GM23248 (cell line): ENCODE data around the gene CCNJL. TPM values are rescaled to one million over a fixed set of nuclear protein-coding genes. Genes with fewer than 3 reads are reported as not detected.

Experiments
- DNase-seq: peaks from one replicate; pipeline ENCODE4 v3.0.0-alpha.2; 2015
- H2AFZ ChIP-seq: fragments of 200-600 bp; sonication (generic); 2 replicates; pipeline ENCODE4 v1.6.1; 2016; ENCODE audit warnings: antibody characterized with exemption
- H3F3A ChIP-seq: fragments of 200-600 bp; sonication (generic); 2 replicates; pipeline ENCODE4 v1.6.1; 2016; ENCODE audit warnings: mild to moderate bottlenecking, antibody characterized with exemption, mixed run types; ENCODE audit not compliant: insufficient read depth
- H3K27ac ChIP-seq: fragments of 200-600 bp; sonication (generic); 2 replicates; pipeline ENCODE4 v1.5.1; 2016; ENCODE audit warnings: mild to moderate bottlenecking
- H3K27me3 ChIP-seq: fragments of 200-600 bp; sonication (generic); replicated peaks from 2 replicates; pipeline ENCODE4 v1.6.1; 2016; ENCODE audit warnings: mild to moderate bottlenecking; ENCODE audit not compliant: insufficient read depth
- H3K36me3 ChIP-seq: fragments of 200-600 bp; sonication (generic); 2 replicates; pipeline ENCODE4 v1.6.1; 2016; ENCODE audit warnings: low read depth, mild to moderate bottlenecking
- H3K4me1 ChIP-seq: fragments of 200-600 bp; sonication (generic); 2 replicates; pipeline ENCODE4 v1.6.1; 2016; ENCODE audit warnings: mild to moderate bottlenecking; ENCODE audit not compliant: insufficient read depth
- H3K4me2 ChIP-seq: fragments of 200-600 bp; sonication (generic); one replicate; pipeline ENCODE4 v1.6.1; 2016; ENCODE audit warnings: mild to moderate bottlenecking; ENCODE audit not compliant: unreplicated experiment
- H3K4me3 ChIP-seq: fragments of 200-600 bp; sonication (generic); 2 replicates; pipeline ENCODE4 v1.5.1; 2016; ENCODE audit warnings: mild to moderate bottlenecking
- H3K79me2 ChIP-seq: fragments of 200-600 bp; sonication (generic); 2 replicates; pipeline ENCODE4 v1.6.1; 2016; ENCODE audit warnings: mild to moderate bottlenecking; ENCODE audit not compliant: insufficient read depth
- H3K9ac ChIP-seq: fragments of 200-600 bp; sonication (generic); 2 replicates; pipeline ENCODE4 v1.6.1; 2016; ENCODE audit warnings: mild to moderate bottlenecking
- H3K9me2 ChIP-seq: fragments of 200-600 bp; sonication (generic); 2 replicates; pipeline ENCODE4 v1.6.1; 2016; ENCODE audit warnings: mixed run types, mild to moderate bottlenecking, moderate library complexity; ENCODE audit not compliant: insufficient read depth
- H3K9me3 ChIP-seq: fragments of 200-600 bp; sonication (generic); one replicate; pipeline ENCODE4 v1.6.1; 2017; ENCODE audit warnings: low read depth
- H4K20me1 ChIP-seq: fragments of 200-600 bp; sonication (generic); 2 replicates; pipeline ENCODE4 v1.6.0; 2016; ENCODE audit not compliant: insufficient read depth
- EZH2 ChIP-seq: fragments of 200-600 bp; sonication (generic); IDR thresholded peaks from 2 replicates; pipeline ENCODE4 v1.6.1; 2018; ENCODE audit warnings: antibody characterized with exemption, mild to moderate bottlenecking; ENCODE audit not compliant: insufficient read depth, poor library complexity, severe bottlenecking
- EZH2phosphoT487 ChIP-seq: fragments of 200-600 bp; sonication (generic); IDR thresholded peaks from 2 replicates; pipeline ENCODE4 v1.6.1; 2018; ENCODE audit warnings: antibody characterized with exemption, moderate library complexity, mild to moderate bottlenecking, low read depth; ENCODE audit not compliant: insufficient read depth
- WGBS, 2 experiments: methylation state at CpG; one replicate each; pipeline ENCODE4 v1.1.6; 2015 to 2017; ENCODE audit warnings: low lambda C conversion rate in 2 of 2, low coverage in 1 of 2; ENCODE audit errors: missing lambda C conversion rate in 2 of 2; 5-methylcytosine and 5-hydroxymethylcytosine counted together
- in situ Hi-C: fragments of 300-500 bp; cut with MboI; formaldehyde crosslinking; loops from 2 replicates; pipeline ENCODE4 v1.15.0; 2020
- polyA plus RNA-seq: library from polyadenylated mRNA; unstranded; fragments of >200 nt; fragmentation: Nextera tagmentation; extraction: Ambion mirVana; gene quantifications from 2 replicates; pipeline ENCODE4 v1.2.1, GENCODE V29; 2016
- small RNA-seq: library from RNA; depleted of rRNA; stranded (forward); fragments of <200 nt; gene quantifications from one replicate; pipeline ENCODE3, GENCODE V24; 2014; ENCODE audit warnings: low read depth, low replicate concordance
- total RNA-seq: library from RNA; depleted of rRNA; stranded (reverse); fragments of >200 nt; shearing (Covaris generic); gene quantifications from 2 replicates; pipeline ENCODE4 v1.2.3, GENCODE V29; 2014; rRNA removed

CCNJL gene
- total and polyA plus RNA-seq, 2 experiments from 2014 or later, result 0.43 TPM; not detected in 1

GRCh38 chr5:160213537-160213936 is 98.8 kb downstream of the CCNJL start:
- H3K4me1 ChIP-seq, result no peaks in the 10 kb centered on the region
- H3K36me3 ChIP-seq, result no peaks in the 10 kb centered on the region
- H3K4me2 ChIP-seq, result no peak overlapping the region
- no peaks in the 10 kb centered on the region for H3K9me2 ChIP-seq
- WGBS, 2 experiments, result 30 to 41% methylated on average over 5 of the region's 5 CpGs
- H3K4me3 ChIP-seq, result no peak overlapping the region
- DNase-seq, result peak; percentile 43
- H3K9me3 ChIP-seq, result no peaks in the 10 kb centered on the region
- H4K20me1 ChIP-seq, result no peaks in the 10 kb centered on the region
- TF ChIP-seq EZH2phosphoT487 (no peak), EZH2 (no peak)
- H3K9ac ChIP-seq, result no peak overlapping the region
- in situ Hi-C loops, result no loop called here
- no peak overlapping the region for H3K27ac ChIP-seq
- H3F3A ChIP-seq, result no peaks in the 10 kb centered on the region
- no peak overlapping the region for H2AFZ ChIP-seq
- no peaks in the 10 kb centered on the region; the same call in 1 of the 2 replicates for H3K27me3 ChIP-seq
- H3K79me2 ChIP-seq, result no peaks in the 10 kb centered on the region

GRCh38 chr5:160211352-160211751 is 101.0 kb downstream of the CCNJL start:
- H3K4me3 ChIP-seq, result no peak overlapping the region
- H3K27me3 ChIP-seq, result no peaks in the 10 kb centered on the region
- in situ Hi-C loops, result no loop called here
- no peak overlapping the region for H2AFZ ChIP-seq
- H3K9ac ChIP-seq, result no peak overlapping the region
- H3K9me3 ChIP-seq, result no peaks in the 10 kb centered on the region
- no peaks in the 10 kb centered on the region for H3K36me3 ChIP-seq
- H3K79me2 ChIP-seq, result no peaks in the 10 kb centered on the region
- no peaks in the 10 kb centered on the region for H3K4me1 ChIP-seq
- H3F3A ChIP-seq, result no peaks in the 10 kb centered on the region
- no peak overlapping the region for H3K4me2 ChIP-seq
- H4K20me1 ChIP-seq, result no peaks in the 10 kb centered on the region
- H3K9me2 ChIP-seq, result no peaks in the 10 kb centered on the region
- H3K27ac ChIP-seq, result no peak overlapping the region
- WGBS, 2 experiments, result 47 to 51% methylated on average over 2 of the region's 2 CpGs
- DNase-seq, result no peak
- TF ChIP-seq EZH2, result no peak
- TF ChIP-seq EZH2phosphoT487, result no peak

DNA sequence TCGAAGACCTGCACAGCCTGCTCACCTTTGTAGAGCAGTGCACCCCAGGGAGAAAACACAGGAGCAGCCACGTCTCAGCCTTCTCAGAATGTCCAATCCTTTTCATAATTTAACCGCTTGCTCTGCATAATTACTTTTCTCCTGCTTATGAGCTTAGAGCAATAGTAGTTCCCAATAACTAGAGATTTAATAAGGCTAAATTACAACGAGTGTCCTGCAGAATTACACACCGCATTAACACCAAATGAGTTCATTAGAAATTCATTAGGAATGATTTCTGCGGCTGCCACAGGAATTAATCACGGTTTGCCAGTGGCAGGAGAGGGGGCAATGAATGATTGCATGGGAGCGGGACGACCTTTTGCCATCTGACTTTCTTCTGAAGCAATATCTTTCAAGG is 101.8 kb downstream of the CCNJL start:
- Histone ChIP-seq H3K36me3 (no peaks in the 10 kb centered on the region), H3K9me2 (no peaks in the 10 kb centered on the region), H3K27me3 (no peaks in the 10 kb centered on the region), H3K4me2 (no peak overlapping the region), H3K4me3 (no peak overlapping the region), H3F3A (no peaks in the 10 kb centered on the region), H3K27ac (no peak overlapping the region), H3K79me2 (no peaks in the 10 kb centered on the region), H2AFZ (no peak overlapping the region), H3K4me1 (no peaks in the 10 kb centered on the region), H3K9ac (no peak overlapping the region), H3K9me3 (no peaks in the 10 kb centered on the region), H4K20me1 (no peaks in the 10 kb centered on the region)
- 76 to 78% methylated on average over 9 of the region's 9 CpGs for WGBS, 2 experiments
- TF ChIP-seq EZH2phosphoT487 (no peak), EZH2 (no peak)
- no peak for DNase-seq
- in situ Hi-C loops, result no loop called here

DNA sequence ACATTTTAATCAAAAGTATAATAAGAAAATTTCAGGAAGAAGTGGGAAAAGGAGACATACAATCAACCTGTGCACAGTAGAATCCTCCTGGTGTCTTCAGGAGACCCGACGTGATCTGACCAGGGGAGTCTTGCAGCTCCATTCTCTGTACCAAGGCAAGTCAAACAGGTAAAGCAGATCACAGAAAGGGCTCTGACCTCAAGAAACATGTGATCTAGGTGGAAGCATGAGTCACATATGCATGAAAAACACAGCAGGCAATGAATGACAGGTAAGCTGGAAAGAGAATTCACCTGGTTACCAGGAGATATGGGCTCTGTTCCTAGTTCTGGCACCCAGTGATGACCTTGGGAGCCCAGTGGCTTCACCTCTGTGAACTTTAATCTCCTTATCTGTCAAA is 102.4 kb downstream of the CCNJL start:
- no peak for DNase-seq
- H3K9ac ChIP-seq, result no peak overlapping the region
- 71 to 83% methylated on average over 2 of the region's 2 CpGs for WGBS, 2 experiments
- H3K4me2 ChIP-seq, result no peak overlapping the region
- no peaks in the 10 kb centered on the region for H3K4me1 ChIP-seq
- H3K36me3 ChIP-seq, result no peaks in the 10 kb centered on the region
- no peak for TF ChIP-seq EZH2phosphoT487
- TF ChIP-seq EZH2, result no peak
- no peaks in the 10 kb centered on the region for H3F3A ChIP-seq
- in situ Hi-C loops, result no loop called here
- no peaks in the 10 kb centered on the region for H3K79me2 ChIP-seq
- H2AFZ ChIP-seq, result no peak overlapping the region
- no peaks in the 10 kb centered on the region for H3K27me3 ChIP-seq
- no peaks in the 10 kb centered on the region for H4K20me1 ChIP-seq
- H3K9me3 ChIP-seq, result no peaks in the 10 kb centered on the region
- H3K4me3 ChIP-seq, result no peak overlapping the region
- no peaks in the 10 kb centered on the region for H3K9me2 ChIP-seq
- H3K27ac ChIP-seq, result no peak overlapping the region

GRCh38 chr5:160207061-160207460 is 105.3 kb downstream of the CCNJL start:
- H3K27ac ChIP-seq, result no peak overlapping the region
- no peaks in the 10 kb centered on the region for H3K36me3 ChIP-seq
- H3K9me2 ChIP-seq, result no peaks in the 10 kb centered on the region
- TF ChIP-seq EZH2 (no peak), EZH2phosphoT487 (no peak)
- in situ Hi-C loops, result no loop called here
- WGBS, 2 experiments, result 45 to 54% methylated on average over 2 of the region's 2 CpGs
- H3K9ac ChIP-seq, result no peak overlapping the region
- H4K20me1 ChIP-seq, result no peaks in the 10 kb centered on the region
- no peaks in the 10 kb centered on the region for H3K9me3 ChIP-seq
- no peak overlapping the region for H2AFZ ChIP-seq
- H3K27me3 ChIP-seq, result no peaks in the 10 kb centered on the region
- no peaks in the 10 kb centered on the region for H3K4me1 ChIP-seq
- no peak for DNase-seq
- no peaks in the 10 kb centered on the region for H3K79me2 ChIP-seq
- no peak overlapping the region for H3K4me2 ChIP-seq
- H3F3A ChIP-seq, result no peaks in the 10 kb centered on the region
- H3K4me3 ChIP-seq, result no peak overlapping the region

Small RNAs within 50 kb of the gene (small RNA-seq; reads per million reads assigned to genes)
- gene AC112191.3, result not detected

Other genes with a start within 250 kb of the CCNJL start
- 13.0 and 13.2 TPM in 2 replicates for gene PWWP2A, start 193.1 kb downstream of the CCNJL start, total RNA-seq
- 5.1 and 7.8 TPM in 2 replicates for gene PWWP2A, start 193.1 kb downstream of the CCNJL start, polyA plus RNA-seq
- not detected in 2 replicates for gene FABP6, start 83.1 kb downstream of the CCNJL start, total RNA-seq
- gene FABP6, start 83.1 kb downstream of the CCNJL start, polyA plus RNA-seq, result not detected in 2 replicates
- 0.22 TPM in 1 of 2 replicates, not detected in the other for gene C1QTNF2, start 58.1 kb upstream of the CCNJL start, total RNA-seq
- 0.25 and 0.31 TPM in 2 replicates for gene C1QTNF2, start 58.1 kb upstream of the CCNJL start, polyA plus RNA-seq
- gene FAM200C, start 87.5 kb upstream of the CCNJL start, total RNA-seq, result 2.8 and 7.1 TPM in 2 replicates
- gene FAM200C, start 87.5 kb upstream of the CCNJL start, polyA plus RNA-seq, result 3.6 and 3.9 TPM in 2 replicates
- gene SLU7, start 106.5 kb upstream of the CCNJL start, total RNA-seq, result 32.1 and 52.2 TPM in 2 replicates
- gene SLU7, start 106.5 kb upstream of the CCNJL start, polyA plus RNA-seq, result 54.3 and 66.3 TPM in 2 replicates
- gene PTTG1, start 109.3 kb upstream of the CCNJL start, total RNA-seq, result 22.8 and 49.0 TPM in 2 replicates
- 94.9 and 96.0 TPM in 2 replicates for gene PTTG1, start 109.3 kb upstream of the CCNJL start, polyA plus RNA-seq